GM21723 (cell line): Measurements from ENCODE around the gene PDZD2.
"Not testable (repeated sequence)": the region's sequence is repeated elsewhere in the genome, so short reads cannot be mapped to it uniquely, and the experiment has no call there.

ENCODE experiments used
- ATAC-seq: cut with Tn5 transposase; IDR thresholded peaks from one replicate; pipeline ENCODE4 v1.9.1; 2021; ENCODE audit warnings: mild to moderate bottlenecking, moderate library complexity; ENCODE audit not compliant: unreplicated experiment

PDZD2 gene

DNA sequence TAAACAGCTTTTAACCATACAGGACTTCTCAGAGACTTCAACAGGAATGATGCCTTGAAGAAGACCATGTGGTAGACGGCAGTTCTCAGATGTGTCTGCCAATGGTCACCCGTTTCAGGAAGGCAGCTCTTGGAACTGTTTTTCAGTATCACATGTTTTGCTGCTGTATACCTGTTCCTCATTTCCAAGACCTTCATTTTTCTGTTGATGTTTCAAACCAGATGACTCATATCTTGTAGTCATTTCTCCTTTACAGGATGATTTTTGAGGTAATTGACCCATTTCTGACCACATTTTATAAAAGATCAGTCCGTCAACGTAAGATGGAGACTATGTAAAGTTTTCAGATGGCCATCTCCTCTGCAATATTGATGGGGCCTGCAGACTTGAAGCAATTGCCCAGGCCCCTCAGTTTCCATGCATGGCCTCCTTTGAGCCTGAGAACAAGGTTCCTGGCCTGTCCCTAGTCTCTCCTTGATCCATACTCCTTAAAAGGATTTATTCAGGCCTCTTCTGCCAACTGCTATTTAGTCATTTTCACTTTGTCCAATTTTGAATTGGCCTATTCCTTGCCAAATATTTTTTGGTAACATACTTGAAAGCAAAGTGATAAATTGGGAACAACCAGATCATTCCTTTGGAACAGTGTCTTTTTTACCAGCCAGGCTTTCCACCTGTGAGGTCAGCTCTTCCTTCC lies 128.6 kb downstream of the PDZD2 start:
- ATAC-seq: no peak

DNA sequence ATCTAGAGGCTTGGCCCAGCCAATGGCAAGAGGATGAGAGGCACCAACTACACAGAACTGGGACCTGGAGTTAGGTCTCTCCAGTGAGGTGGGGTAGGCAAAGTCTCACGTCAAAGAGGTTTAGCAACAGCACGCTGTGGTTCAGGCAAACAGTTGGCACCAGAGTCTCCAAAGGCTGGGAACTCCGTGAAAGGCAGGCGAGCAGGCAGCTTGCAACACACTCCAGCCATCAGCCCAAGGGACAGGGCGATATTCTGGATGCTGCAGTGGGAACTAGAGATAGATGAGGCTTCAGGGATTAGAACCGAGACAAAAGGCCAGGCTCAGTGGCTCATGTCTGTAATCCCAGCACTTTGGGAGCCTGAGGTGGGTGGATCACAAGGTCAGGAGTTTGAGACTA lies 129.1 kb downstream of the PDZD2 start:
- no peak for ATAC-seq

DNA sequence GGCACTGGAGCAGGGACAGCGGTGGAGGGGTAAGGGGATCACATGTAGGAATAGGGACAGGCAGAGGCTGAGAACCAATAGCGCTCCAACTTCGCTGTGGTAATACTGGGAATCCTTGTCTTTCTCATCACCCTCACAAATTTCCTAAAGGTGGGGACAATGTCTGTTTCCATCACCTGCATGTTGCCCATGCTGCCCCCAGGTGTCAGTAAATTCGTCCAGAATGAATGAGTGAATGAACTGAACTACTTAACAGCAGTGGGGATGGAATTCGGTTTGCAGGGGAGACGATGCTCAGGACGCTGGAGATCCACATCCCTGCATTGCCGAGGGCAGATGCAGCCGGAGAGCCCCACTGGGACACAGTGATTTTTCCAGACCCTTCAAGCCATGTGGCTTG lies 129.9 kb downstream of the PDZD2 start:
- no peak for ATAC-seq

DNA sequence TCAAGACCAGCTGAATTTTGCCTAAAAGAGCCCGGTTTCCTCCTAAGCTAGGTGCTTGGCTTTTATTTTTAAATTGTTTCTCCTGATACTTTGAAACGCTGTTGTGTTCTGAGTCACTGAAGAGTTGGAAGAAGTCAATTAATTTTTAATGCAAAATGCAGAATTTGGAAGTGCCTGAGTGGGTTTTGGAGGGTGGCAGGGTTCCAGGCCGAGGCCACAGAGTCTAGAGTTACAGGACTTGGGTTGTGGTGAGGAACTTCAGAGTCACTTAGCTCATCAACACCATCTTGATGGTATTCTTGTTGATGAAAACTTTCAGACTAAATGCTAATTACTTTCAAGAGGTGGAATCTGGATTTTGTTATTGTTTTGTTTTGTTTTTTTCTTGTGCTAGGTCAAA lies 130.6 kb downstream of the PDZD2 start:
- no peak for ATAC-seq

DNA sequence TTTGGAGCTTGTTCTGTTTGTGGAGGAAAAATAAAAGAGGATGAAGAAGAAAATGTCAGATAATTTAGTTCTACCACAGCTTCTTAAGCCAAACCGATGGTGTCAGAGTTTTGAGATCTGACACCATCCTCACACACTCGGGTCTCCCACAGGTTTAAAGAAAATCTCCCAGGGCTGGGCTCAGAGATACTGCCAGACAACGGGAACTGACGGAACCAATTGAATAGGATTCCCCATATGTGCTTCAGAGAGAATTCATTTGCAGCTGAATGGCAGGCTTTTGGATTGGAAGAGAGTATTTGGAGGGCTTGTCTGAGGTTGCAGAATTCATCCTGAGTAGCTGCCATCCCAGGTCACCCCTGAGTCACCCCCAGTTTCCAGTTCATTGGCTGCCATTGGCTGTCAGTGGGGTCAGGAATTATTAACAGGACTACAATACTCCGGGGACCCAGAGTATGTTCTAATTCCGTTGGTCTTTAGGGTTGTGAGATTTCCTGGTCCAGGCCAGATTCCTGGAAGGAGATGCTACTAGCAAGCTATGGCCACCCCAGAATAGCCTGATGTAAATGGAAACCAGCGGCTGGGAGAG lies 131.3 kb downstream of the PDZD2 start:
- no peak for ATAC-seq

DNA sequence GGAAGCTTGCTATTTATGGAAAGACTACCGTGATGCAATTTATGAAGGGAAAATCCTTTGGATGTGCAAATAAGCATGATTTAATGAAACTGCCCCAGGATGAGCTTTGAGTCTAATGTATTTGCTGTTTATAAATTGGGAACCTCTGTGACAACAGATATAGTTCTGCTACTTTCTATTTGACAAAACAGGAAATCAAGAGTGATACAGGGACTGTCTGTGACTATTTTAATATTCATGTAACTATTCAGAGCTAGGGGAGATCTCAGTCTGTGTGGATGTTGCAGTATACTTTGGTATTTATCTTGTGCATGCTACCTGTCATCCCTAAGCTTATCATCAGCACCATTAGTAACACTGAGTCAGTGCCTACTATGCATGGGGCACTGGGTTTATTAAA lies 132.1 kb downstream of the PDZD2 start:
- ATAC-seq: peak; percentile 92

DNA sequence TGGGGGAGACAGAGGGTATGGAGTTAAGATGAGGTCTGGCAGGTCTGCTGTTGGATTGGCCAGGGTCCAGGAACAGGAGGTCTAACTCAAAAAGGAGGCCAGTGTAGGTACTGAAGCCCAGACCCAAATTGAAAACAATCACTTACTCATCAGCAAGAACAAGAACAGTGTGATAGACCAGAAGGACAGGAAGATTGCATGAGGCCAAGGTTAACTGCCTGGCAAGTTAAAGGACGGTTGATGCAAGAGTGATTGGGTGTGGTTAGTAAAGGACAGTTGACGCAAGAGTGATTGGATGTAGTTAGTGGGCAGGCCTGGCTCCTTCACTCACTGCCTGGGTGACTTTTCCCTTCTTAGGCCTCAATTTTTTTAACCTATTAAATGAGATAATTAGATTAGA lies 132.6 kb downstream of the PDZD2 start:
- peak; percentile 23 for ATAC-seq

DNA sequence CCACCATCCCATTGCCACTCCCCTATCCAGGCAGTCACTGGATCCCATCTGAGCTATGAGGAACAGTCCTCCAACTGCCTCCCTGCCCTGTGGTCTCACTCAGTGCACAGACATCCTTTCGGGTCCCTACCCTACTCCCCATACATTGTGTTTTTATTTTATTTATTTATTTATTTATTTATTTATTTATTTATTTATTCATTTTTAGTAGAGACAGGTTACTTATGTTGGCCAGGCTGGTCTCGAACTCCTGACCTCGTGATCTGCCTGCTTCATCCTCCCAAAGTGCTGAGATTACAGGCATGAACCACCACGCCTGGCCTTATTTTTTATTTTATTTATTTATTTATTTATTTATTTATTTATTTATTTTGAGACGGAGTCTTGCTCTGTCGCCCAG lies 137.4 kb downstream of the PDZD2 start:
- ATAC-seq: not testable (repeated sequence)

DNA sequence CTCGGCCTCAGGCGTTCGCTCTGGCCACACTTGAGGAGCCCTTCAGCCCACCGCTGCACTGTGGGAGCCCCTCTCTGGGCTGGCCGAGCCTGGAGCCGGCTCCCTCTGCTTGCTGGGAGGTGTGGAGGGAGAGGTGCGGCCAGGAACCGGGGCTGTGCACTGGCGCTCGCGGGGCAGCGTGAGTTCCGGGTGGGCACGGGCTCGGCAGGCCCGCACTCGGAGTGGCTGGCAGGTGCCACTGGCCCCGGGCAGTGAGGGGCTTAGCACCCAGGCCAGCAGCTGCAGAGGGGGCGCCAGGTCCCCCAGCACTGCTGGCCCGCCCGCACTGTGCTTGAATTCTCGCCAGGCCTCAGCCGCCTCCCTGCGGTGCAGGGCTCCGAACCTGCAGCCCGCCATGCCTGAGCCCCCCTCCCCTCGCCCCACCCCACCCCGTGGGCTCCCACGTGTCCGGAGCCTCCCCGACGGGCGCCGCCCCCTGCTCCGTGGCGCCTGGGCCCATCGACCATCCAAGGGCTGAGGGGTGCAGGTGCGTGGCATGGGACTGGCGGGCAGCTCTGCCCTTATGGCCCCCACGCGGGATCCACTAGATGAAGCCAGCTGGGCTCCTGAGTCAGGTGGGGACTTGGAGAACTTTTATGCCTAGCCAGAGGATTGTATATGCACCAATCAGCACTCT lies 138.2 kb downstream of the PDZD2 start:
- no peak for ATAC-seq

DNA sequence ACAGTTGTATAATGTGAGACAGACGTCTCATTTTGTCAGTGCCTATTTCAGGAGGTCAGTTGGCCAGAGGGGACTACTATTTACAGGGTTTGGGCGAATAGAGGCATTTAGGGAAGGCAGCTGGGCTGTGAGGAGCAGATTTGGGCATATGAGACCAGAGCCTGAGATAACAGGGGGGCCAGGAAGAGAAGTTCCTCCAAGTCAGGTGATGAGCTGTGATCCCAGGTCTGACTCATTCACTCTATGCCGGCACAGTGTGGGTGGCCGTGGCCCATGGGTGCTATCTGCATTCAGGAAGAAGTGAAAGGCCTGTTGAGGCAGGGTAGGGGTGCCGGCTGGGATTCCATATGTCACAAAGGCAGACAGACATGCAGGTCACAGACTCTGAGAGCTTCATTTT lies 142.8 kb downstream of the PDZD2 start:
- ATAC-seq: no peak

DNA sequence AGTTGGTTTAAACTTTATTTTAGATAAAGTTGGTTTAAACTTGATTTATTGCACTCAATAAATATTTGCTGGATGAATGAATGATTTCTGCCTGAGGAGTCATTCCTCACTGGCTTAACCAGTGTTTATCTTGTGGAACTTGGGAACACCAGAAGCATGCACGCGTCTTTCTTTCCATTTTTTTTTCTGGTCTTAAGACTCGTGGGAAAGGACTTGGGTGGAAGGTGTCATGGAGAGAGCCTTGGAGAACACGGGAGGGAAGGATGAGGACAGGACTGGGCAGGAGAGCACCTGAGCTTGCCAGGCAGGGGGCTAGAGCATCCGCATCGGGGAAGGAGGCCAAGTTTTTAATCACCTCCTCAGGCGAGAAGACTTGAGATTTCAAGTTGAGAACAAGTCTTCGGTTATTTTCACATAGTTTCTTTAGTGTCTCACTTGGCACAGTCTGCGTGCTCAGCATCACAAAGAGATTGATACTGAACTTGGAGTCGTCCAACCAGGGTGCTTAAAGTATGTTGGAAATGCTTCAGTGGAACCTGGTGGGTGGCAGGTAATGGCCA lies 144.2 kb downstream of the PDZD2 start:
- ATAC-seq: no peak

DNA sequence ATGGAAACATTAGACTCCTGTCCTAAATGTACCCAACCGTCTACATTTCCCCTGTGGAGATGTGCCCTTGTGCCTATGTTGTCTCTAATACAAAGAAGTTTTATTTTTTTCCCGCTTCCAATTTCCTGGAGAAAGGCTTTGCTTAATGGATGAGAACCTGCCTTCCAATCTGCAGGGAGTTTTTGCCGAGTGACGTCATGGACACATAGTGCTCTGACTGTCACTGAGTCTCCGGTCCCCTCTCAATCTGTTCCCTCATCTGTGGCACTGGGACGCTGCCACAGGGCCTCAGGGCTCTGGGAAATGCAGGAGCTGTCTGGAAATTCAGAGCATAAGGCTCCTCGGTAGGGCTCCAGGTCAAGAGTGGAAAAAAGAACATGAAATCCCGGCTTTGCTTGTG lies 144.8 kb downstream of the PDZD2 start:
- no peak for ATAC-seq

DNA sequence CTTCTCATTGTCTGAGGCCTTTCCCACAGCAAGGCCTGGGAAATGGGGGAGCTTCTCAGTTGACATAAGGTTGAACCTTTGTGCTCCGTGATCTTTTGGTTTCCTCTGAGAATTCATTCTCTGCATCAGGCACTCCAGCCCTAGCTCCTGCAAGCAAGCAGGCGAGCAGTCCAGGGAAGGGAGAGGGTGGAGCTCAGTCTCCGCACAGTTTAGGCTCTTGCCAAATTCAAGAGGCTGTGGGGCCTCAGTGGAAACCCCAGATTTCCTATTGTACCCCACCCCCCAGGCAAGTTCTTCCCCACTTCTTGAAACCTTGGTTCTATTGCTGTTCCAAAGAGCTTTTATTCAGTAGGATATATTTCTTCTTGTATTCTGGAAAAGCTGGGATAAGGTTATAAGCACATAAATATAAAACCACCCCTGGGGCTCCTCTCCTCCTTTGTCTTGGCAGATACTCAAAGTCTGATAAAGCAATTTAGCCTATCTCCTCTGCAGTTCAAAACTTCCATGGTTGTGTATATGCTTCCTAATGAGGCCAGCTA lies 147.2 kb downstream of the PDZD2 start:
- ATAC-seq: no peak

DNA sequence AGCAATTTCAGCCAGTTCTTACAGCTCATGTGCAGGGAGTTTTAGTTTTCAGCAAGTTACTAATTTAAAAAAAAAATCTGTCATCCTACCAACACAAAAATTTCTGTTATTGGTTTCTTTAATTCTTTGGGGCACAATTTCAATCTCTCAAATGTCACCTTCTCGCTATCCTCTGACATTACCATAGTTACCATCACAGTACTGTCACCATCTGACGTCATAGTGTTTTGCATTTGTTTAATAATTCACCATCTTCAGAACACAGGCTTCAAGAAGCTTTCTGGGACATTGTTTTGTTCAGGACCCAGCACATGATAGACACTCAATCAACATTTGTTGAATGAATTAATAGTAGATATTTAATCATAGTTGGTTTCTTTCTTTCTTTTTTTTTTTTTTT lies 155.1 kb downstream of the PDZD2 start:
- no peak for ATAC-seq

DNA sequence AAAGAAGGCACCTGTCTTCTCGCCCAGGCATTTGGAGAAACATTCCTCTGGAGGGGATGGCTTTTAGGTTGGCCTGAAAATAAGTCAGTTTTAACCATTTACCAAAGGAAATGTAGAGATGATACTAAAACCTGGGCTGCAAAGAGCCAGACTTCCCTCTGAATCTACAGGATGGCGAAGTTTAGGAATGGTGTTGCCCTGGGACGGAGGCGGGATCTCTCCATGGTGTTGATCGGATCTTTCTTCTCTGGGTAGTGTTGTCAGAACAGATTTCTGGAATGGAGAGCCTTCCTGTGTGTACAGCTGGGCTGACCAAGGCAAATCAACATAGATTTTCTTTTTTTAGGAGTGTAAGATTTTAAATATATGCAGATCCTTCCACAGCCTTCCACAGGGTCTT lies 159.2 kb downstream of the PDZD2 start:
- no peak for ATAC-seq

DNA sequence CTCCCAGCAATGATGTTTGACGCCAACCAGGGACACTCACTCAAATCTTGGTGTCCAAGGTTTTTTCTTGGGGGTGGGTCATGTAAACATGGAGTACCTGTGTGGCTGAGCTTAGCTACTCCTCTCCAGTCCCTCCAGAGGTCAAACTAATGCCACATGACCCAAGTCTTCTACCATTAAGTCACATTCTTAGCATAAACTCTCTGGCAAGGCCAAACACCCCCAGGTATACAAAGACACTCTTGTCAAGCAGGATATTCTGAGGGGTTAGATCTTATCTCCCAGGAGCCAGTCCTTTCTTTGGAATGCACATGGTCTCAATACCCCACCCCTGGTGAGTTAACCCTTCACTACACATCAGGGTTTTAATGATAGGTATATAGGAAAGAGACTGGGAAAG lies 161.4 kb downstream of the PDZD2 start:
- no peak for ATAC-seq

DNA sequence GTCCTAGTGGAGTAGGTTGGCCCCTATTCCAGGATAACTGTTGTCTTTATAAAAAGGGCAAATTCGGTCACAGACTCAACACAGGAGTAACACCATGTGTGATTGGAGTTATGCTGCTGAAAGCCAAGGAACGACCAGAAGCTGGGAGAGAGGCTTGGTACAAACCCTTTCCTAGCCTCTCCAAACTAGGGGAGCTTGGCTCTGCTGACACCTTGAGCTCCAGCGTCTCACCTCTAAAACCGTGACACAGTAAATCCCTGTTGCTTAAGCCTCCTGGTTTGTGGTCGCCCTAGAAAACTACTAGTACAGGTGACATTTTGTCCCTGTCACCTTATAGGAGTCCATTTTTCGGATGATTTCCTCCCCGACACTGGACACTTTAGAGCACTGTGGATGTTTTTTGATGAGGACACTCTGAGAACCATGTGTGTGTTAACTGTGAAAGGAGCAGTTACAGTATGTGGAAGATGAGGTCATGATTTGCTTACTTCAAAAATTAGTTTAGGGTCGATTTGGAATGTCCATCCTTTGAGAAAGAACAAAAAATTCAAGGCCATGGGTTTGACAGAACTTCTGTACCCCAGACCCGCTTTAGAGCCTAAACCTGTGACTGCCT lies 167.0 kb downstream of the PDZD2 start:
- ATAC-seq: no peak

DNA sequence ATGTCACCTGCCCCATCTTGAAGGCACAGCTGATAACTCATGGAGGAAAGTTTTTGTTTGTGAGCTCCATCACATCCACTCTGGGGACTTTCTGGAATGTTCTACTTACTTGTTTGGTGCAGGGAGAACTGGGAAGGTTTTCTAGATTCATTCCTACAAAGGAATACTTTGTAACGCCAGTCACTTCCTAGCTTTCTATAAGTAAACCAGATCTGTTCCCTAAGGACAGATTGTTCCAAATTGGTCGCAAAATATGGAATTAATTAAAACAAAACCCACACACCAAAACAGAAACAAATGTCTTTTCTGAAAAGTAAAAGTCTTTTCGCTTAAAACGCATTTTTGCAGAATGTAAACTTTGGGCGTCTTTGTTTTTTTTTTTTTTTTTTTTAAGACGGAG lies 167.6 kb downstream of the PDZD2 start:
- ATAC-seq: no peak

DNA sequence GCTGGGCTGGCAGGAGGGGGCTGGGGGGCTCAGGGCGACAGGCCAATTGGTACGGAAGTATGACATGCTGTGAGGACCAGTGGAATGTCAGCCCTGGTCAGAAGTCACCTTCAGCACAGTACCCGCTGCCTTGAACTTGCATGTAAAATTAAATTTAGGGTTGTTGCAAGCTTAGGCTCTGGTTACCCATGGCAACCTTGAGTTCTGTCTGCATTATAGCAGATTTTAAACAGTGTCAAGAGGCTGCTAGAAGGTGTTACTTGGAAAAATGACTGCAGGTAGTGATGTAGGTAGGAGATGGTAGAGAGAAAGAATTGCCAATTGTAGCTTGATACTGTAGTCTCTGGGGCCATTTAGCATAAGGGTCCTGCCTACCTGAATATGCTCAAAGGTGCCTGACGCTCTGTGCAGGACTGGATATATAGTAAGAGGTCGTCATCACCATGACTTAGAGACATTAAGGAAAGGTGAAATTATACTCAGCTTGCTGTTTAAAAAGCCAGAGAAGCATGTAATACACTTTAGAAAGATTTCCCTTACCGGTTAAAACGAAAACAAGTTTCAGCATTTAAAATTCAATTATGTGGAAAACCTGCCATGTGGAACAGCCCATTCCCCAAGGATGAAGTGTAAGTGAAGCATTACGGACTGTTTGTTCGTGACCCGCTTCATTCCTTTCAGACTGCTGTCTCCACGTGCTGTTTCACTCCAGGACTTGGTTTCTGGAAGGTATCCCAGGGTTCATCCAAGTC lies 169.0 kb downstream of the PDZD2 start:
- ATAC-seq: no peak

DNA sequence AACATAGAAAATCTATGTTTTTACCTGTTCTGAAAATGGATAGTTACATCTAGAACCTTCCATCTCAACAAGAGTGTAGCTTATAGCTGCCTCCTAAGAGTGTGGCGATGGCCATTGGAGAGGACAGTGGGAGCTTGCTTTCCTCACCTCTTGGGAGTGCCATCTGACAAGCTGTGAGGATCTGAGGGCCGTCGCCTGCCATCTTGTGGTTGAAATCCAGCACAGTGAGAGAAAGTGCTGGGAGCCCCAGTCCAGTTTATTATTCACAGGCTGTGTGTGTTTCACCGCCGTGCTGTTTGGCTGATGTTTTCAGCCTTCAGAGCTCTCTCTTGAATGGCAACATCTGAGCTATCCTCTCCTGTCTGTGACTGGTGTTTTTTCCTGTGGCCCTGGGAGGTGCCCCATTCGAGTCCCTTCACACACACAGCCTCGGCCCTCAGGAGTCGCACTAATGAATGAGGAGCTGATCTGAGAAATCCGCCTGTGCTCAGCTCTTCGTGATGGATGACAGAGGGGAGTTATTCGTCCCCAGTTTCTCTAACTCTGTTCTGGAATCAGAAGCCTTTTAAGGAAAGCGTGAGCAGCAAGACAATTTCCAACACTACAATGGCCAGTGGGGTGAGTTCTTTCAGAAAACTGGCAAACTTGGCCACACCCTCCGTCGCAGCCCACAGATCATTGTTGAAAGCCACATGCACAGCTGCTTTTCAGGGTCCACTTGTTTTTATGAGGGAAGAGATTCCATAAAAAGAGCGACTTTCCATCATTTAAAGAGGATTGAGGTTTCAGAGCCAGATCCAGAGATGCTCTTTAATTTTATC lies 170.3 kb downstream of the PDZD2 start:
- ATAC-seq: no peak
